ENCODE results near the gene ABHD16B. TPM values are rescaled to one million over a fixed set of nuclear protein-coding genes. Genes with fewer than 3 reads are reported as not detected.

Gene ABHD16B
- total RNA-seq, 2 experiments from 2014 or later = not detected

- intact Hi-C loops (cut with micrococcal nuclease) = no loop called here
- no peak within 1 kb of the TSS for H3K27ac Mint-ChIP-seq
Measured at GRCh38 chr20:63830841-63831588, 30.3 kb upstream of the ABHD16B start, which contains the start of gene ZBTB46. ZBTB46 (minus strand) TSS chr20:63831264; CDS start chr20:63790757, 40,507 bp downstream.

GRCh38 chr20:63831646-63831992 is 29.7 kb upstream of the ABHD16B start:
- no peak overlapping the region for H3K4me3 Mint-ChIP-seq
- no peaks in the 10 kb centered on the region for H3K9me3 Mint-ChIP-seq
- intact Hi-C loops (cut with micrococcal nuclease) = no loop called here
- no peak overlapping the region for H3K27ac Mint-ChIP-seq
- no peaks in the 10 kb centered on the region for H3K36me3 Mint-ChIP-seq (ENCODE audit: low read depth)
- ATAC-seq = no peak
- H3K27me3 Mint-ChIP-seq = peaks cover 38% of the 10 kb centered on the region
- DNase-seq = no peak
- H3K4me1 Mint-ChIP-seq (ENCODE audit: low read depth) = peaks cover 11% of the 10 kb centered on the region
- ChIA-PET CTCF (no interaction called here), POLR2A (no interaction called here)
- no peak for TF ChIP-seq CTCF (IDR thresholded peaks at IDR 0.05)

More at GRCh38 chr20:63830841-63831588, 30.3 kb upstream of the ABHD16B start, which contains the start of gene ZBTB46:
- TF ChIP-seq CTCF (IDR thresholded peaks at IDR 0.05) = no peak
- no peaks in the 10 kb centered on the region for H3K36me3 Mint-ChIP-seq (ENCODE audit: low read depth)
- peak within 1 kb of the TSS; percentile 66 for H3K4me3 Mint-ChIP-seq
- DNase-seq (no peak), ATAC-seq (peak; percentile 74)
- peaks cover 41% of the 10 kb centered on the region for H3K27me3 Mint-ChIP-seq
- CTCF ChIA-PET = no interaction called here
- POLR2A ChIA-PET = no interaction called here
- H3K4me1 Mint-ChIP-seq (ENCODE audit: low read depth) = peaks cover 13% of the 10 kb centered on the region
- H3K9me3 Mint-ChIP-seq = no peaks in the 10 kb centered on the region

GRCh38 chr20:63831993-63832686 is 29.2 kb upstream of the ABHD16B start:
- no peak overlapping the region for H3K4me3 Mint-ChIP-seq
- ChIA-PET POLR2A (interaction anchor here (1.4 kb wide), 1 partner anchor 149 kb away, joined by 3 read pairs; no protein-coding TSS in a partner anchor), CTCF (no interaction called here)
- DNase-seq (no peak), ATAC-seq (no peak)
- peaks cover 33% of the 10 kb centered on the region for H3K27me3 Mint-ChIP-seq
- H3K27ac Mint-ChIP-seq = no peak overlapping the region
- intact Hi-C loops (cut with micrococcal nuclease) = no loop called here
- no peaks in the 10 kb centered on the region for H3K36me3 Mint-ChIP-seq (ENCODE audit: low read depth)
- peaks cover 11% of the 10 kb centered on the region for H3K4me1 Mint-ChIP-seq (ENCODE audit: low read depth)
- no peaks in the 10 kb centered on the region for H3K9me3 Mint-ChIP-seq
- no peak for TF ChIP-seq CTCF (IDR thresholded peaks at IDR 0.05)

- Mint-ChIP-seq H3K4me3 (no peak overlapping the region), H3K27ac (no peak overlapping the region), H3K36me3 (ENCODE audit: low read depth) (no peaks in the 10 kb centered on the region), H3K27me3 (peaks cover 22% of the 10 kb centered on the region), H3K9me3 (no peaks in the 10 kb centered on the region), H3K4me1 (ENCODE audit: low read depth) (peaks cover 11% of the 10 kb centered on the region)
- CTCF ChIA-PET = interaction anchor here (0.9 kb wide), 1 partner anchor 29 kb away, joined by 4 read pairs; no protein-coding TSS in a partner anchor
- ATAC-seq (no peak), DNase-seq (no peak)
- POLR2A ChIA-PET = interaction anchor here (1.4 kb wide), 1 partner anchor 151 kb away, joined by 3 read pairs; no protein-coding TSS in a partner anchor
- intact Hi-C loops (cut with micrococcal nuclease) = no loop called here
- no peak for TF ChIP-seq CTCF (IDR thresholded peaks at IDR 0.05)
Measured at GRCh38 chr20:63833776-63834490, 27.4 kb upstream of the ABHD16B start.
